Sigmoid colon (tissue), 7 donors: ENCODE data around the gene GPC6. TPM values are rescaled to one million over a fixed set of nuclear protein-coding genes. Genes with fewer than 3 reads are reported as not detected.

Source experiments
- DNase-seq: peaks from one replicate; pipeline ENCODE4 v3.0.0-alpha.2; 2019
- H3K27ac ChIP-seq, 4 donors: fragments of 200-600 bp; sonication (generic); one replicate each; pipeline ENCODE4 v1.5.1; 2016 to 2019; ENCODE audit warnings: mild to moderate bottlenecking in 1 of 4
- H3K27me3 ChIP-seq, 3 donors: fragments of 200-600 bp; sonication (generic); one replicate each; pipeline ENCODE4 v1.5.1; 2019; ENCODE audit warnings: mild to moderate bottlenecking in 1 of 3
- H3K36me3 ChIP-seq, 4 donors: fragments of 200-600 bp; sonication (generic); one replicate each; pipeline ENCODE4 v1.5.1; 2016 to 2019
- H3K4me1 ChIP-seq, 4 donors: fragments of 200-600 bp; sonication (generic); one replicate each; pipeline ENCODE4 v1.5.1; 2017 to 2019
- H3K4me3 ChIP-seq, 4 donors: fragments of 200-600 bp; sonication (generic); one replicate each; pipeline ENCODE4 v1.5.1; 2017 to 2019; ENCODE audit warnings: mild to moderate bottlenecking in 2 of 4, moderate library complexity in 1 of 4
- H3K9me3 ChIP-seq, 4 donors: fragments of 200-600 bp in 3 of 4; sonication (generic) in 3 of 4; one replicate each; pipeline versions ENCODE4 v1.5.1 to v1.6.1; 2013 to 2019
- EP300 ChIP-seq, 4 donors: sonication (generic); formaldehyde crosslinking; IDR thresholded peaks; one replicate each; pipeline ENCODE4 v1.6.1; 2017; ENCODE audit warnings: antibody characterized with exemption in 4 of 4
- POLR2A ChIP-seq, 2 donors: fragments of 450-650 bp; IDR thresholded peaks; one replicate each; pipeline ENCODE4 v1.6.1; 2016; ENCODE audit warnings: antibody characterized with exemption in 2 of 2, mild to moderate bottlenecking in 2 of 2, moderate library complexity in 2 of 2
- POLR2AphosphoS5 ChIP-seq, 4 donors: sonication (generic); formaldehyde crosslinking; IDR thresholded peaks; one replicate each; pipeline ENCODE4 v1.6.1; 2017; ENCODE audit warnings: antibody characterized with exemption in 4 of 4
- WGBS, 2 donors: extraction: QIAGEN DNeasy Blood & Tissue Kit; methylation state at CpG; one replicate each; pipeline ENCODE4 v1.1.7; 2013; 5-methylcytosine and 5-hydroxymethylcytosine counted together
- intact Hi-C: fragments of 100-400 bp; cut with DNase I; formaldehyde crosslinking; loops from one replicate; pipeline ENCODE4 v1.15.1; 2023
- polyA plus RNA-seq, 3 donors: library from polyadenylated mRNA; stranded (reverse); fragments of 200-250 nt; gene quantifications; one replicate each; pipeline ENCODE4 v1.2.3, GENCODE V29; 2013
- total RNA-seq, 4 donors: library from RNA; depleted of rRNA; stranded (reverse); fragments of >200 nt; gene quantifications; one replicate each; pipeline ENCODE4 v1.1.0, GENCODE V29; 2016
- TF ChIP-seq, protein P1 (sequence below), 4 experiments: fragments of 450-650 bp in 3 of 4; fragments of 200-600 bp in 1 of 4; IDR thresholded peaks; one replicate each; pipeline ENCODE4 v1.5.1; 2016 to 2019; ENCODE audit warnings: antibody characterized with exemption in 4 of 4, mild to moderate bottlenecking in 3 of 4, moderate library complexity in 2 of 4
- donor health status: healthy with polysubstance abuse.
- donor health status: Bipolar disorder and iron deficiency.
- donor health status: healthy.

Gene GPC6
- total and polyA plus RNA-seq, 7 donors, result 0.23 to 27.5 (median 14.4) TPM

DNA sequence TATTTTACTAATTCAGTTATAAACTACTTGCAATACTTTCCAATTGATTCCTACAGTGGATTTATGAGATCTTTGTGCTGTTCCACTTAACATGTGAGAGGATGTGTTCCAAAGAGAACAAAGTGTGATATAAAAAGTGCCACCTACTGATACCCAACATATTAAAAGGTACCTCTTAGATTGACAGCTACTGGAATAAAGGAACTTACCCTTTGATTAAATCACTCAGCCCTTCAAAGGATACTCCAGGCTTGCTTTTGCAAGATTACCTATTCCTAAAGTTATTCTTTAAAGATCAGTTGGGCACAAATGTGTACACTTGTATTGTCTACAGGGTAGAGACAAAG is 1187.0 kb downstream of the GPC6 start:
- Histone ChIP-seq H3K27ac (no peak overlapping the region), H3K4me3 (no peak overlapping the region), H3K27me3 (no peaks in the 10 kb centered on the region), H3K9me3 (no peaks in the 10 kb centered on the region), H3K36me3 (no peaks in the 10 kb centered on the region), H3K4me1 (peaks cover 0 to 31% (median 26%) of the 10 kb centered on the region in 4 donors)
- no peak for TF ChIP-seq POLR2A (IDR thresholded peaks at IDR 0.05)
- no peak for TF ChIP-seq POLR2AphosphoS5 (IDR thresholded peaks at IDR 0.05)
- TF ChIP-seq EP300 (IDR thresholded peaks at IDR 0.05), result no peak
- TF ChIP-seq, protein P1, sequence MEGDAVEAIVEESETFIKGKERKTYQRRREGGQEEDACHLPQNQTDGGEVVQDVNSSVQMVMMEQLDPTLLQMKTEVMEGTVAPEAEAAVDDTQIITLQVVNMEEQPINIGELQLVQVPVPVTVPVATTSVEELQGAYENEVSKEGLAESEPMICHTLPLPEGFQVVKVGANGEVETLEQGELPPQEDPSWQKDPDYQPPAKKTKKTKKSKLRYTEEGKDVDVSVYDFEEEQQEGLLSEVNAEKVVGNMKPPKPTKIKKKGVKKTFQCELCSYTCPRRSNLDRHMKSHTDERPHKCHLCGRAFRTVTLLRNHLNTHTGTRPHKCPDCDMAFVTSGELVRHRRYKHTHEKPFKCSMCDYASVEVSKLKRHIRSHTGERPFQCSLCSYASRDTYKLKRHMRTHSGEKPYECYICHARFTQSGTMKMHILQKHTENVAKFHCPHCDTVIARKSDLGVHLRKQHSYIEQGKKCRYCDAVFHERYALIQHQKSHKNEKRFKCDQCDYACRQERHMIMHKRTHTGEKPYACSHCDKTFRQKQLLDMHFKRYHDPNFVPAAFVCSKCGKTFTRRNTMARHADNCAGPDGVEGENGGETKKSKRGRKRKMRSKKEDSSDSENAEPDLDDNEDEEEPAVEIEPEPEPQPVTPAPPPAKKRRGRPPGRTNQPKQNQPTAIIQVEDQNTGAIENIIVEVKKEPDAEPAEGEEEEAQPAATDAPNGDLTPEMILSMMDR (IDR thresholded peaks at IDR 0.05), result no peak
- intact Hi-C loops, result no loop called here
- DNase-seq, result no peak

DNA sequence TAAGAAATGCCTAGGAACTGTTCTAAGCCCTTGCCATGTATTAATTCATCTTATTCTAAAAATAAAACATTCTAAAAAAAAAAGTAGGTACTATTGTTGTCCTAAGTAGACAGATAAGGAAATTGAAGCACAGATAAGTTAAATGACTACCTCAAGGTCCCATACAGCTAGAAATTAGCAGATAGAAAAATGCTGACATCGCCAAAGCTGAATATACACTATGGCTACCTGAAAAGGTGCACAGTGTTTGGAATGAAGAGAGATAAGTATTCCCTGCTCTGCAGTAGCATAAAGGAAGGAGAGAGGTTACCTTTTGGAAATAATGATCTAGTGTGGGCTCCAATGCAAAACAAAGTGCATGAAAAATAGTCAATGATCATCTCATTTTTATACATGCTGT is 1187.5 kb downstream of the GPC6 start:
- H3K36me3 ChIP-seq, result no peaks in the 10 kb centered on the region
- no peak overlapping the region for H3K27ac ChIP-seq
- H3K4me3 ChIP-seq, result no peak overlapping the region
- no peaks in the 10 kb centered on the region for H3K27me3 ChIP-seq
- peaks cover 0 to 28% (median 24%) of the 10 kb centered on the region in 4 donors for H3K4me1 ChIP-seq
- intact Hi-C loops, result no loop called here
- no peak for DNase-seq
- 70 to 99% methylated on average over 1 of the region's 1 CpG for WGBS, 2 donors
- H3K9me3 ChIP-seq, result no peaks in the 10 kb centered on the region
- no peak for TF ChIP-seq POLR2A (IDR thresholded peaks at IDR 0.05)
- TF ChIP-seq, protein P1 (IDR thresholded peaks at IDR 0.05), result no peak
- TF ChIP-seq POLR2AphosphoS5 (IDR thresholded peaks at IDR 0.05), result no peak
- no peak for TF ChIP-seq EP300 (IDR thresholded peaks at IDR 0.05)

DNA sequence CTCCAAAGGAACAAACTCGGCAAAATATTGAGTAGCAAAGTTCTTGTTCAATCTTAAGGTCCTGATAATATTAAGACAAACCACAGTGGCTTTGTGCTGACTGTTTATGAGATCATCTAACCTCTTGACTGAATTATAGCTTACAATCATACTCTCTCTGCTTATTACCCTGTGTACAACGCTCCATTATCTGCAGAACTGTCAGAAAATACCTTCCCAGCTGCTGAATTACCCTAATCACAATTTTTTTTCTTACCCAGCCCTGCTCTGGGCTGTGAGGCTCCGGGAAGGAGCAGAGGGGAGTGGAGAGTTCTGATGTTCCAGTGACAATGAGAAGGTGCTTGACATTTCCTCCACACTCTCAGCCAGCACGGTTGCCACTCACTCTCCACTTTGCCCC is 1188.1 kb downstream of the GPC6 start:
- Histone ChIP-seq H3K9me3 (no peaks in the 10 kb centered on the region), H3K36me3 (no peaks in the 10 kb centered on the region), H3K27ac (no peak overlapping the region), H3K27me3 (no peaks in the 10 kb centered on the region), H3K4me1 (peaks cover 0 to 28% (median 24%) of the 10 kb centered on the region in 4 donors), H3K4me3 (no peak overlapping the region)
- WGBS, 2 donors, result 20 to 44% methylated on average over 4 of the region's 4 CpGs
- intact Hi-C loops, result no loop called here
- DNase-seq, result no peak
- TF ChIP-seq, protein P1 (IDR thresholded peaks at IDR 0.05), result no peak
- TF ChIP-seq POLR2AphosphoS5 (IDR thresholded peaks at IDR 0.05), result no peak
- TF ChIP-seq EP300 (IDR thresholded peaks at IDR 0.05), result no peak
- no peak for TF ChIP-seq POLR2A (IDR thresholded peaks at IDR 0.05)

DNA sequence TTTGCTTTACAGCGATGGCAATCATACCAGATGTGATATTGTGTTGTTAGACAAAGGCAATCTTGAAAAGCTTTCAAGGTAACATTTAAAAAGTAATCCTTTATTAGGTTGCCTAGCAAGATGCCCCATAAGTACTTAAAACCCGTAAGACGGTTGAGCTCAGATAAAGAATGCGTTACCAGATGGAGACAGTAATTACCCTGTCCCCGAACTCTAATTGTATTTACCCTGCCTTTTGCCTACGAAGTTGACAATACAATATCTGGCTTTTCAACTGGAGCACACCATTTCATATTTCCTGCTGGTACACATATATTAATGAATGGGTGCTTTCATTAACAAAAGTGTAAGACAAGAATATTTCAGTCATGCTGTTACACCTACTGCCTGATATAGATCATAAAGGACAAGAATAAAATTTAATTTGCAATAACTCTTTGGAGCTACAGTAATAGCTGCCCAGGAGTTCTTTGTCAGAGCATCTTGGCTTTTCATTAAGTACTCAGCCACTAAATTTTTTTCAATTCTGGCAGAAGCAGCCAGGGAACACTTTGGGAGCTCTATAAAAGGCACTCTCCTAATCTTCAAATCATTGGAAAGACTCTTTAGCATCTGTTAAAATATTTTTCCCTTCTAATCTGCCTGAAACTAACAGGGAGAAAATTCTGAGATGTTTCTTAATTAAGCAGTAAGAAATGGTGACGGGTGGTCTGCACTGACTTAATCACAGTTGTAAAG is 1189.1 kb downstream of the GPC6 start:
- no peak for DNase-seq
- intact Hi-C loops, result no loop called here
- whole genome bisulfite sequencing, 2 donors, result 34 to 65% methylated on average over 7 of the region's 7 CpGs
- H3K27ac ChIP-seq, result no peak overlapping the region
- H3K4me3 ChIP-seq, result no peak overlapping the region
- H3K36me3 ChIP-seq, result no peaks in the 10 kb centered on the region
- TF ChIP-seq, protein P1 (IDR thresholded peaks at IDR 0.05), result no peak
- TF ChIP-seq EP300 (IDR thresholded peaks at IDR 0.05) (no peak), POLR2A (IDR thresholded peaks at IDR 0.05) (no peak), POLR2AphosphoS5 (IDR thresholded peaks at IDR 0.05) (no peak)
- H3K9me3 ChIP-seq, result no peaks in the 10 kb centered on the region
- no peaks in the 10 kb centered on the region for H3K27me3 ChIP-seq
- peaks cover 0 to 28% (median 24%) of the 10 kb centered on the region in 4 donors for H3K4me1 ChIP-seq
